HG03558 (cell line): ENCODE measurements around the gene CASK.

Experiments
- ATAC-seq: cut with Tn5 transposase; IDR thresholded peaks from one replicate; pipeline ENCODE4 v1.9.1; 2021; ENCODE audit warnings: moderate number of reproducible peaks; ENCODE audit not compliant: unreplicated experiment; ENCODE audit errors: extremely low read depth

CASK gene

GRCh38 chrX:41837270-41837944 lies 85.9 kb downstream of the CASK start:
- ATAC-seq: no peak

- no peak for ATAC-seq
Observed at GRCh38 chrX:41828826-41829225, 94.5 kb downstream of the CASK start.

GRCh38 chrX:41827886-41828285 lies 95.5 kb downstream of the CASK start:
- ATAC-seq: no peak

- no peak for ATAC-seq
Observed at GRCh38 chrX:41825796-41826195, 97.6 kb downstream of the CASK start.

GRCh38 chrX:41824551-41824950 lies 98.8 kb downstream of the CASK start:
- ATAC-seq: no peak

- ATAC-seq: no peak
Observed at GRCh38 chrX:41823402-41823801, 100.0 kb downstream of the CASK start.

- ATAC-seq: no peak
Observed at GRCh38 chrX:41822892-41823291, 100.5 kb downstream of the CASK start.

- ATAC-seq: no peak
Observed at GRCh38 chrX:41808047-41808446, 115.3 kb downstream of the CASK start.

- ATAC-seq: no peak
Observed at GRCh38 chrX:41802958-41803357, 120.4 kb downstream of the CASK start.

GRCh38 chrX:41799661-41800060 lies 123.7 kb downstream of the CASK start:
- no peak for ATAC-seq

GRCh38 chrX:41796577-41796976 lies 126.8 kb downstream of the CASK start:
- no peak for ATAC-seq

- ATAC-seq: no peak
Observed at GRCh38 chrX:41796046-41796445, 127.3 kb downstream of the CASK start.

- ATAC-seq: no peak
Observed at GRCh38 chrX:41789374-41789773, 134.0 kb downstream of the CASK start.

- ATAC-seq: no peak
Observed at GRCh38 chrX:41785685-41786084, 137.7 kb downstream of the CASK start.

GRCh38 chrX:41781500-41781899 lies 141.9 kb downstream of the CASK start:
- ATAC-seq: no peak

GRCh38 chrX:41779941-41780340 lies 143.4 kb downstream of the CASK start:
- ATAC-seq: no peak

GRCh38 chrX:41779030-41779564 lies 144.3 kb downstream of the CASK start:
- ATAC-seq: no peak

- ATAC-seq: no peak
Observed at GRCh38 chrX:41761702-41762101, 161.7 kb downstream of the CASK start.

- no peak for ATAC-seq
Observed at GRCh38 chrX:41761169-41761568, 162.2 kb downstream of the CASK start.

GRCh38 chrX:41759817-41760216 lies 163.5 kb downstream of the CASK start:
- ATAC-seq: no peak

GRCh38 chrX:41758401-41758800 lies 165.0 kb downstream of the CASK start:
- ATAC-seq: no peak

GRCh38 chrX:41750716-41751115 lies 172.6 kb downstream of the CASK start:
- no peak for ATAC-seq
